Transverse colon (tissue), 4 donors: ENCODE data around the gene PTPRG.

Source experiments
- POLR2AphosphoS5 ChIP-seq, 3 donors: sonication (generic); formaldehyde crosslinking; IDR thresholded peaks; one replicate each; pipeline ENCODE4 v1.6.1; 2016; ENCODE audit warnings: antibody characterized with exemption in 3 of 3
- TF ChIP-seq, protein P1 (sequence below), 5 experiments: fragments of 200-600 bp in 3 of 5; fragments of 450-650 bp in 2 of 5; sonication (generic) in 3 of 5; IDR thresholded peaks; 1 replicate in 2 of 5; 2 replicates in 3 of 5; pipeline ENCODE4 v1.5.1; 2016 to 2017; ENCODE audit warnings: antibody characterized with exemption in 5 of 5, inconsistent platforms in 3 of 5, mild to moderate bottlenecking in 2 of 5, moderate library complexity in 1 of 5

DNA sequence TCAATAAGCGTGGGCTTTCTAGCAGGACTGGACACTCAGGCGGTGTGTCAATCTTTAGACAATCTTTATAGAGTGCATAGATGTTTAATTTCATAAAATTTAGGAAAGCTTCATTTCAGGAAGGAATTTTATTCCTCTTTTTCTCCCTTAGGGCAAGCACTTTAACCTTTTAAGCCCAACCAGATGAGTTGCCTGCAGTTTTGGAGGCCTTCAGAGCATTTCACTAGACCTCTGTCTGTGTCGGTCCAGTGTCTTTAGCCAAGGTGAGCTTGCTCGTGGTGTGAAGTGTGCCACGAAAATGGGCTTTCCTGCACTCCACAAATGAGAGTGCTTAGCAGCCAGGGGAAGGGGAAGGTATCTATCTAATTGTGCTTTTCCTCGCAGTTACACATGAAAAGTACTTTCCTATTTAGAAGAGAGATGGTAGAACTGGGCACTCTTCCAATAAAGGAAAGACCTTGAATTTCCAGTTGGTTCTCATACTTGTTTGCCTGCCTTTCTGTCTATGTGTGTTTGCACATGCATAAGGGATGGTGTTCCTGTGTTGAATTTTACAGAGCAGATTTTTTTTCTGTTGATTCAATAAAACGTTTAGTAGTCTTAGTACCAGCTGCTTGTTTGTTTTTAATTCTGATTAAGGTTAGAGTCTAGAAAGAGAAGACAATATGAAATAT is 758.3 kb downstream of the PTPRG start:
- TF ChIP-seq, protein P1, sequence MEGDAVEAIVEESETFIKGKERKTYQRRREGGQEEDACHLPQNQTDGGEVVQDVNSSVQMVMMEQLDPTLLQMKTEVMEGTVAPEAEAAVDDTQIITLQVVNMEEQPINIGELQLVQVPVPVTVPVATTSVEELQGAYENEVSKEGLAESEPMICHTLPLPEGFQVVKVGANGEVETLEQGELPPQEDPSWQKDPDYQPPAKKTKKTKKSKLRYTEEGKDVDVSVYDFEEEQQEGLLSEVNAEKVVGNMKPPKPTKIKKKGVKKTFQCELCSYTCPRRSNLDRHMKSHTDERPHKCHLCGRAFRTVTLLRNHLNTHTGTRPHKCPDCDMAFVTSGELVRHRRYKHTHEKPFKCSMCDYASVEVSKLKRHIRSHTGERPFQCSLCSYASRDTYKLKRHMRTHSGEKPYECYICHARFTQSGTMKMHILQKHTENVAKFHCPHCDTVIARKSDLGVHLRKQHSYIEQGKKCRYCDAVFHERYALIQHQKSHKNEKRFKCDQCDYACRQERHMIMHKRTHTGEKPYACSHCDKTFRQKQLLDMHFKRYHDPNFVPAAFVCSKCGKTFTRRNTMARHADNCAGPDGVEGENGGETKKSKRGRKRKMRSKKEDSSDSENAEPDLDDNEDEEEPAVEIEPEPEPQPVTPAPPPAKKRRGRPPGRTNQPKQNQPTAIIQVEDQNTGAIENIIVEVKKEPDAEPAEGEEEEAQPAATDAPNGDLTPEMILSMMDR (IDR thresholded peaks at IDR 0.05) = no peak
- TF ChIP-seq POLR2AphosphoS5 (IDR thresholded peaks at IDR 0.05) = no peak
